RCC 7860 (cell line): Measurements from ENCODE around the gene SORCS2.

ENCODE experiments used
- DNase-seq: peaks from one replicate; pipeline ENCODE4 v3.0.0-alpha.2; 2015; ENCODE audit warnings: low spot score
- FAIRE-seq: peaks from 2 replicates; lab custom pipeline; 2012; peaks lifted over from hg19 to GRCh38; lab: Jason Lieb, UNC

SORCS2 gene

GRCh38 chr4:7686070-7686870 lies 493.9 kb downstream of the SORCS2 start:
- FAIRE-seq: no peak
- DNase-seq: no peak

GRCh38 chr4:7687006-7687405 lies 494.7 kb downstream of the SORCS2 start:
- DNase-seq (no peak), FAIRE-seq (no peak)

GRCh38 chr4:7687796-7688195 lies 495.5 kb downstream of the SORCS2 start:
- DNase-seq: no peak
- no peak for FAIRE-seq

- no peak for DNase-seq
- FAIRE-seq: no peak
These were observed 497.7 kb downstream of the SORCS2 start for GRCh38 chr4:7689773-7690693.

- DNase-seq (no peak), FAIRE-seq (no peak)
These were observed 498.7 kb downstream of the SORCS2 start for GRCh38 chr4:7691061-7691460.

GRCh38 chr4:7691982-7692381 lies 499.6 kb downstream of the SORCS2 start:
- FAIRE-seq: no peak
- no peak for DNase-seq

- no peak for FAIRE-seq
- no peak for DNase-seq
These were observed 500.3 kb downstream of the SORCS2 start for GRCh38 chr4:7692451-7693236.

- no peak for FAIRE-seq
- no peak for DNase-seq
These were observed 500.9 kb downstream of the SORCS2 start for GRCh38 chr4:7693237-7693608.

- FAIRE-seq (no peak), DNase-seq (no peak)
These were observed 501.4 kb downstream of the SORCS2 start for GRCh38 chr4:7693711-7694110.

- FAIRE-seq: no peak
- DNase-seq: no peak
These were observed 502.0 kb downstream of the SORCS2 start for GRCh38 chr4:7694324-7694723.

- DNase-seq (no peak), FAIRE-seq (no peak)
These were observed 505.0 kb downstream of the SORCS2 start for GRCh38 chr4:7697343-7697742.

GRCh38 chr4:7697821-7698220 lies 505.5 kb downstream of the SORCS2 start:
- FAIRE-seq (no peak), DNase-seq (no peak)

- DNase-seq (no peak), FAIRE-seq (no peak)
These were observed 506.2 kb downstream of the SORCS2 start for GRCh38 chr4:7698584-7698983.

- no peak for FAIRE-seq
- DNase-seq: no peak
These were observed 506.7 kb downstream of the SORCS2 start for GRCh38 chr4:7699031-7699430.

- no peak for FAIRE-seq
- DNase-seq: no peak
These were observed 507.5 kb downstream of the SORCS2 start for GRCh38 chr4:7699825-7700224.

GRCh38 chr4:7700665-7701064 lies 508.3 kb downstream of the SORCS2 start:
- FAIRE-seq: no peak
- DNase-seq: no peak

GRCh38 chr4:7701866-7702649 lies 509.7 kb downstream of the SORCS2 start:
- FAIRE-seq: no peak
- DNase-seq: no peak

- DNase-seq: no peak
- no peak for FAIRE-seq
These were observed 511.4 kb downstream of the SORCS2 start for GRCh38 chr4:7703688-7704087.

- no peak for FAIRE-seq
- DNase-seq: no peak
These were observed 511.8 kb downstream of the SORCS2 start for GRCh38 chr4:7704091-7704490.

- DNase-seq: no peak
- no peak for FAIRE-seq
These were observed 512.3 kb downstream of the SORCS2 start for GRCh38 chr4:7704625-7705024.
